Measurements from ENCODE around the gene COL28A1. TPM values are rescaled to one million over a fixed set of nuclear protein-coding genes. Genes with fewer than 3 reads are reported as not detected.

The COL28A1 gene
- total and polyA plus RNA-seq, 3 donors from 2014 or later, result 4.0 to 9.2 (median 8.7) TPM

DNA sequence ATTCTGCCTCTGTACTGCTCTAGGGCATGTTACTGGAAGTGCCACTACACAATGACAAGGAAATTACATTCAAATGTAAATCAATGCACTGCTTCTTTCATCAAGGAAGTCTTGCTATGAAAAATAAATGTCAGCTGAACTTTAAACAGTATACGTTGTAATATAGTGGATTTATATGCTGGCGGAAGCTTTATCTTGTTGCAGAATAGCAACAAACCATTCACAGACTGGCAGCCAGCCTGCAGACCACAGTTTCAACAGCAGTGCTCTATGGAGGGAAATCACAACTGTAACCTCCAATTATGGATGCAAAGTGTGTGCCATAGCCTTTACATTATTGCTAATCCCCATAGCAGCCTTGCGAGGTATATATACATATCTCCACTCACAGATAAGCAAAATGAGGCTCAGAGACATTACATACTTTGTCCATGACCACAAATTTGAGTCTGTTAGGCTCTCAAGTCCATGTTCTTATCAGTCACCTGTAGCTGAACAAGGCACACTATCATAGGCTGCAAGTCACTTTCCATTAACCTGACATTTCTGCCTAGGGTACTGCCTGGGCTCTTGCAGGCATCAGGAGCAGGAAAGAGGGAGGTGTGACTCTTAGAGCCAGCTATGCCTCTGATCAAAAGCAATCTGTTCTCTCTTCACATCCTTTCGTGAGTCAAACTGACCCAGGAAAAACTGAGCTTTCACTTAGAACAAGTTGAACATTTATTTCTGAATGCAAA, 22.6 kb downstream of the COL28A1 start:
- Histone ChIP-seq H3K9me3 (no peaks in the 10 kb centered on the region), H3K27me3 (no peaks in the 10 kb centered on the region), H3K27ac (no peak overlapping the region), H3K4me3 (no peak overlapping the region), H3K4me1 (no peaks in the 10 kb centered on the region), H3K36me3 (ENCODE audit: low read depth, missing control alignments) (no peaks in the 10 kb centered on the region)
- intact Hi-C loops (cut with DNase I; ENCODE audit: low total_unique reads), result no loop called here
- no peak for TF ChIP-seq POLR2A (IDR thresholded peaks at IDR 0.05)
- TF ChIP-seq, protein P1, sequence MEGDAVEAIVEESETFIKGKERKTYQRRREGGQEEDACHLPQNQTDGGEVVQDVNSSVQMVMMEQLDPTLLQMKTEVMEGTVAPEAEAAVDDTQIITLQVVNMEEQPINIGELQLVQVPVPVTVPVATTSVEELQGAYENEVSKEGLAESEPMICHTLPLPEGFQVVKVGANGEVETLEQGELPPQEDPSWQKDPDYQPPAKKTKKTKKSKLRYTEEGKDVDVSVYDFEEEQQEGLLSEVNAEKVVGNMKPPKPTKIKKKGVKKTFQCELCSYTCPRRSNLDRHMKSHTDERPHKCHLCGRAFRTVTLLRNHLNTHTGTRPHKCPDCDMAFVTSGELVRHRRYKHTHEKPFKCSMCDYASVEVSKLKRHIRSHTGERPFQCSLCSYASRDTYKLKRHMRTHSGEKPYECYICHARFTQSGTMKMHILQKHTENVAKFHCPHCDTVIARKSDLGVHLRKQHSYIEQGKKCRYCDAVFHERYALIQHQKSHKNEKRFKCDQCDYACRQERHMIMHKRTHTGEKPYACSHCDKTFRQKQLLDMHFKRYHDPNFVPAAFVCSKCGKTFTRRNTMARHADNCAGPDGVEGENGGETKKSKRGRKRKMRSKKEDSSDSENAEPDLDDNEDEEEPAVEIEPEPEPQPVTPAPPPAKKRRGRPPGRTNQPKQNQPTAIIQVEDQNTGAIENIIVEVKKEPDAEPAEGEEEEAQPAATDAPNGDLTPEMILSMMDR (IDR thresholded peaks at IDR 0.05), result no peak
- DNase-seq, result no peak
- WGBS, 2 donors, result 62 to 68% methylated on average over 4 of the region's 4 CpGs

DNA sequence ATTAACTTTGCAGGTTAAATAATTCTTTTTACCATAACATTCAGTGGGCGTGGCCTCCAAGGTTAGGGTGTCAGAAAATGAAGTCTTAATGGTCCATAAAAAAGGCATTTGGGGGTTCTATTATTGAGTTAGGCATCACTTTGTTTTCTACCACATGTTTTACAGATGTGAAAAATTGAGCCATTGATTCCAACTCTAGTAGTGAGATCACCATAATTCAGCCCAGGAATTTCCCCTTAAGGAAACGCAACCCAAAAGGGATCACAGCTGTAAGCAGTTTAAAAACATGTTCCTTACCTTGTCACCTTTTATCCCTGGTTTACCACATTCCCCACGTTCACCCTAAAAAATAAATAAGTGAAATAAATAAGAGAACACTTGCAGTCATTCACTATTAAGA, 24.9 kb downstream of the COL28A1 start:
- Histone ChIP-seq H3K9me3 (no peaks in the 10 kb centered on the region), H3K36me3 (ENCODE audit: low read depth, missing control alignments) (no peaks in the 10 kb centered on the region), H3K27ac (no peak overlapping the region), H3K27me3 (no peaks in the 10 kb centered on the region), H3K4me1 (no peaks in the 10 kb centered on the region), H3K4me3 (no peak overlapping the region)
- no peak for TF ChIP-seq POLR2A (IDR thresholded peaks at IDR 0.05)
- TF ChIP-seq, protein P1 (IDR thresholded peaks at IDR 0.05), result no peak
- DNase-seq, result no peak
- 81 to 86% methylated on average over 3 of the region's 3 CpGs for WGBS, 2 donors
- intact Hi-C loops (cut with DNase I; ENCODE audit: low total_unique reads), result no loop called here

- Histone ChIP-seq H3K27ac (no peak overlapping the region), H3K9me3 (no peaks in the 10 kb centered on the region), H3K36me3 (ENCODE audit: low read depth, missing control alignments) (no peaks in the 10 kb centered on the region), H3K27me3 (no peaks in the 10 kb centered on the region), H3K4me3 (no peak overlapping the region), H3K4me1 (no peaks in the 10 kb centered on the region)
- intact Hi-C loops (cut with DNase I; ENCODE audit: low total_unique reads), result no loop called here
- no peak for DNase-seq
- 61 to 62% methylated on average over 6 of the region's 6 CpGs for WGBS, 2 donors
- no peak for TF ChIP-seq POLR2A (IDR thresholded peaks at IDR 0.05)
- TF ChIP-seq, protein P1 (IDR thresholded peaks at IDR 0.05), result no peak
Measured at GRCh38 chr7:7505915-7506314, 29.8 kb downstream of the COL28A1 start.

DNA sequence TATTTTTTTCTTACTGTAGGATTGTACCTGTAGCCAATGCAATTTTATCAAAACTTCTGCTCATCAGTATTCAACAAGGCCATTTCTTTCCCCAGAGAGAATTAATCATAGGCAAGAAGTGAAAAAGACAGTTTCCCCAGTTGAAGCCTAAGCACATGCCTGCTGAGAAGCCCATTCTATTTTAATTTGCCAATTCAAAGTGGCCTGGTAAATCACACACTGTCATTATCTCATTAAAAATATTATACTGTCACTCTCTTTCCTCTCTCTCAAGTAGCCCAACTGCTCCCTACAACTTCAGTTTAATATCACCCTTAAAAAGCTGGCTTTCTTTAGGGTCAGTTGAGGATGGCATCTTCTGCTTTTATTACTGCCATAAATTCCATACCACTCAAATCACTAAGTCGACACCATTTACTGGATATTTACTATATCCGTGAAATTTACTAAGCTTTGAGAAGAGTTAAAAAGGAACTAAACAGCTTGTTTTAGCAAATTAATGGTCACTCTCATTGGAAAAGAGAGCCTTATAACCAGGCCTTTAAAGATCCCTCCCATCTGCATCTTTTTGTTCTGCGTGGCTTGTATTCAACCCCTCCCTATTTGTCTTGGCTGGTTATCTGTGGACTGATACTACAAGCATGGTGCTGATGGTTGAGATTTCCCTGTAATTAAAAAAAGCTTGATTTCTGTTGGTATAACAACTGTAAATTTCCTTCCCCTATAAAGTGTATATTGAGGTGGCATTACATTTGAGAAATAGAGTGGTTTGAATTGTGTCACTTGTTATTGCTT, 30.6 kb downstream of the COL28A1 start:
- WGBS, 2 donors, result 56 to 66% methylated on average over 3 of the region's 3 CpGs
- DNase-seq, result no peak
- intact Hi-C loops (cut with DNase I; ENCODE audit: low total_unique reads), result no loop called here
- Histone ChIP-seq H3K27ac (no peak overlapping the region), H3K9me3 (no peaks in the 10 kb centered on the region), H3K4me3 (no peak overlapping the region), H3K36me3 (ENCODE audit: low read depth, missing control alignments) (no peaks in the 10 kb centered on the region), H3K4me1 (no peaks in the 10 kb centered on the region), H3K27me3 (no peaks in the 10 kb centered on the region)
- no peak for TF ChIP-seq POLR2A (IDR thresholded peaks at IDR 0.05)
- TF ChIP-seq, protein P1 (IDR thresholded peaks at IDR 0.05), result no peak
